Lower leg skin (tissue), 3 donors: ENCODE measurements around the gene CHD6.

ENCODE experiments used
- POLR2A ChIP-seq, 2 donors: fragments of 450-650 bp; IDR thresholded peaks; one replicate each; pipeline ENCODE4 v1.6.1; 2016 to 2017; ENCODE audit warnings: antibody characterized with exemption in 2 of 2, mild to moderate bottlenecking in 1 of 2, moderate library complexity in 1 of 2
- TF ChIP-seq, protein P1 (sequence below), 3 donors: fragments of 450-650 bp; IDR thresholded peaks; one replicate each; pipeline ENCODE4 v1.5.1; 2016; ENCODE audit warnings: antibody characterized with exemption in 3 of 3, mild to moderate bottlenecking in 3 of 3, moderate library complexity in 2 of 3

DNA sequence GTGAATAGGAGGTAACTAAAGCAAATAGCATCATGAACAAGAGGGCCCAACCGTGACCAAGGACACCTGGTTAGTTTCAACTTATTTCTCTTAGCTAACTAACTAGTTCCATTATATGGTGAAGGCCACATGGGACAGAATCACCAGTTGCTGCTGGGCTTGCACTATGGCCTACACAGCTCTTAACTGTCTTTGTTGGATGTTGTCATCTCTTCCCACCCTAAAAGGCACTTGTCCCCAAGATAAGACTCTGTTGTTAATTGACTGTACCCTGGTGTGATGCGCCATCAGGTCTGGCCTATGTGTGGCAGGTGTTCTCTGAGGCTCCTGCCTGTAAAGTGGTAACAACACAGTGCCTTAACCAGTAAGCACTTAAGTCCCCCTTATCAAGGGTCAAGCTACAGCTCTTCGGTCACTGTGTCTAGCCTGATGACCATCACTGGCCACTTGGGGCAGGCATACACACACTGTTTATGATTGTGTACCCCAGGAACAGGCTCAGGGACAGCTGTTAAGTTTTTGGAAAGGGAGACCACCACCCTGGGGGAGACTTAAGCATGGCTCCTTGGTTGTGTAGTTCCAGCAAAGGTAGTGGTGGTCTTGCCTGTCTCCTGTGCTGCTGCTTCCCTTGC lies 51.2 kb downstream of the CHD6 start:
- TF ChIP-seq, protein P1, sequence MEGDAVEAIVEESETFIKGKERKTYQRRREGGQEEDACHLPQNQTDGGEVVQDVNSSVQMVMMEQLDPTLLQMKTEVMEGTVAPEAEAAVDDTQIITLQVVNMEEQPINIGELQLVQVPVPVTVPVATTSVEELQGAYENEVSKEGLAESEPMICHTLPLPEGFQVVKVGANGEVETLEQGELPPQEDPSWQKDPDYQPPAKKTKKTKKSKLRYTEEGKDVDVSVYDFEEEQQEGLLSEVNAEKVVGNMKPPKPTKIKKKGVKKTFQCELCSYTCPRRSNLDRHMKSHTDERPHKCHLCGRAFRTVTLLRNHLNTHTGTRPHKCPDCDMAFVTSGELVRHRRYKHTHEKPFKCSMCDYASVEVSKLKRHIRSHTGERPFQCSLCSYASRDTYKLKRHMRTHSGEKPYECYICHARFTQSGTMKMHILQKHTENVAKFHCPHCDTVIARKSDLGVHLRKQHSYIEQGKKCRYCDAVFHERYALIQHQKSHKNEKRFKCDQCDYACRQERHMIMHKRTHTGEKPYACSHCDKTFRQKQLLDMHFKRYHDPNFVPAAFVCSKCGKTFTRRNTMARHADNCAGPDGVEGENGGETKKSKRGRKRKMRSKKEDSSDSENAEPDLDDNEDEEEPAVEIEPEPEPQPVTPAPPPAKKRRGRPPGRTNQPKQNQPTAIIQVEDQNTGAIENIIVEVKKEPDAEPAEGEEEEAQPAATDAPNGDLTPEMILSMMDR (IDR thresholded peaks at IDR 0.05): no peak
- no peak for TF ChIP-seq POLR2A (IDR thresholded peaks at IDR 0.05)
